HL-60/S4 treated with retinoic acid at 250 ng/mL for 4 days and 3 days (cell line): Measurements from ENCODE around the gene CACNA2D3.

ENCODE experiments used
- in situ Hi-C: fragments of 300-500 bp; cut with MboI; formaldehyde crosslinking; loops from 2 replicates; pipeline ENCODE4 v1.7.0; 2022; ENCODE audit warnings: low sequenced_read_pairs

The CACNA2D3 gene

DNA sequence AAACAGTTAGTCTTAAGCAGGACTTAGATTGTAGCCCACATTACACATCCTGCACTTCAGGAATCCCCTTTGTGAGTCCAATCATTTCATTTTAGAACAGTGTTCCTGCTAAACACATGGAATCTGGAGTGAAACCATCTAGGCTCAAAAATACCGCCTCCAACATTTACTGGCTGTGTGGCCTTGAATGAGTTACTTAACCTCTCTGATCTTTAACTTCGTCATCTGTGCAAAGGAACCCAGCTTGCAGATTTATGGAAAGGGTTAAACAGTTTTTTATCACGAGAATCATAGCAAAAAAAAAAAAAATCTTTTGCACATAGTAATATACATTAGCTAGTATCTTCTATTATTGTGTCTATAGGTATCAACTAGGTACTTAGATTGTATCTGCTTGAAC is 813.5 kb downstream of the CACNA2D3 start:
- in situ Hi-C loops: no loop called here

DNA sequence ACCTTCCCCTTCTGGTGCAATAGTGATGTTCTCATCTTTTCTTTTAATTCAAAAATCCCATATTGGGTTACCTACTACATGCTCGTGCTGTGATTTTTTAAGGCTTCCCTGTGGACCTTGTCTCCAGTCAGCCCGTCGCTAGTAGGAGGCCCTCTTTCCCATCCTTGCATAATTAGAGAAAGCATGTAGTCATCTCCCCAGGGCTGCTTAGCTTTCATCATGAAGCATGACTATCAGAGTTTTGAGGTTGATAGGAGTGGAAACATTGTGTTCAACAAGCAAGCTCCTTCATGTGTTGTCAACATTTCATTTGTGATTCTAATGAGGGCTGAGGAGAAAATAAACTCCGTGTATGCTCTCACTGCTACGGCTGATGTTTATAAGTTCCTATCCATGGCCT is 814.2 kb downstream of the CACNA2D3 start:
- in situ Hi-C loops: no loop called here

DNA sequence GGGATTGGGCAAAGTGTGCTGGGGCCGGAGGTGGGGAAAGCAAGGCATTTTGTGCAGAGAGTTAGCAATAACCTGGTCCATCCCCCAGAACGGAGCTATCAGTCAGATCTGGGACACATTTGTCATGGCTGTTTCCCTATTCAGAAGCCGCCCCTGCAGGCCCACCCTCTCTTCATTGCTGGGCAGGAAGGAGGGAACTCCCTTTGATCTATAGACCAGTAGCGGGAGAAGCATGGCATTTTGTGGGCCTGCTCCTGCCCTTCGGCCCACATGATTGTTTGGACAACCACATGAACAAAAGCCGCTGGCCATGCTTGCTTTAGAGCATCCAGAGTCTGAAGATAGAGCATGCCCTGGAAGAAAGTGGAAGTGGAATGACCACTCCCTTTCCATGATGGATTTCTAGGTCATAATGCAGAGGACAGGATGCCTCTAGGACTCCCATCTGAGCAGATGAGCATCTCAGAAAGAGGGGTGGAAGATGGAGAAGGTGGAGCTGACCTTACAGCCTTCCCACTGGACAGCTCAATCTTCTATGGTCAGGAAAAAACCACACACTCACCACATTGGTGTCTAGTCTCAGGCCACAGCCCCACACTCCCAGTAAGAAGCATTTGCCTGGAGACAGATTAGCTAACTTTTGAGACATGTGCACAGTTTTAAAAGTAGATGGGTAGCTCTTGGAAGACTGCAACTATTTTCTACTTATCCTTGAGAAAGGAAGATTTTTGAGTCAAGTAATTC is 817.4 kb downstream of the CACNA2D3 start:
- in situ Hi-C loops: no loop called here

DNA sequence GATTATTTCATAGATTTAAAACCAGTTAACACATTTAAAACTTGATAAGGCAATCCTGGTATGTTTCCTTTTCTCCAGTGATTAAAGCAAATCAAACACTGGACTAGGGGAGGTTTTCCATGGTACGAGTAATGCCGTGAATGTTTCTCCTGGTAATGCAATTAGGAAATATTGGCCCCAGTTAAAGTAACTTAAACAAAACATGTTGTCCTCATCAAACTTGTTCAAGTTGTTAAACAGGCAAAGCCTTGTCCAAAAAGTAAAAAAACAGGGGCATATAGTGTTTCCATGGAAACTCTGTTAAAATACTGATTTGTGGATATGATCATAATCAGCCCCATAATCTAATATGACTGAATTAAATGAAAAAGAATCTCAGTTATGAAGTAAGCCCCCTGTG is 818.6 kb downstream of the CACNA2D3 start:
- in situ Hi-C loops: no loop called here

DNA sequence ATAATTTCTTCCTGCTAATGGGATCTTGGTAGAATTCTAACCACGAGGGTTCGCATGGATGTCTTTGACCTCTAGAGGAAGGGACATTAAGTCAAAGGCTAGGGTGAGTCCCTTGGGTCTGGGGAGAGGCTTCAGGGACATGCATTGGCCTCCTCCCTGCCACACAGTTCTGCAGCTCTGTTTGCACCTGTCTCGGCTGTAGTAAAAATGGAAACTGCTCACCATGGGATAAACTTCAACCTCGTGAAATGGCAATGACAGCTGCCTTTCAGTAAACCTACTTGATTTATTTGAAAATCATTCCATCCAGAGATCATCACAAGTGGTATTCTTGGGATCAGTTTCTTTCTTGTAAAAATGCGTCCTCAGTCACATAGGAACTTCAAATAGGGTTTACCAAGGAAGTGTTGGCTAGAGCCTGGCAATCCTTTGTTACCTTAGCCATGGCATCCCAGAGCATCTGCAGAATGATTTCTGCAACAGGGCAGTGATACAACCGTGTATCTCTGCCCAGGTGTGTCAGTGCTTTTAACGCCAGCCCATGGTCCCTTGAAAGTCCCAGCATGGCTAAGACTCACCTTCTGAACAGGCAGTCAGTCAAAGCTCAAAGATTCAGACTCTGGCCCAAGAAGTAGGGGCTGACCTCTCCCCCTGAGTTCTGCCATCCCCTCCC is 819.5 kb downstream of the CACNA2D3 start:
- in situ Hi-C loops: no loop called here

DNA sequence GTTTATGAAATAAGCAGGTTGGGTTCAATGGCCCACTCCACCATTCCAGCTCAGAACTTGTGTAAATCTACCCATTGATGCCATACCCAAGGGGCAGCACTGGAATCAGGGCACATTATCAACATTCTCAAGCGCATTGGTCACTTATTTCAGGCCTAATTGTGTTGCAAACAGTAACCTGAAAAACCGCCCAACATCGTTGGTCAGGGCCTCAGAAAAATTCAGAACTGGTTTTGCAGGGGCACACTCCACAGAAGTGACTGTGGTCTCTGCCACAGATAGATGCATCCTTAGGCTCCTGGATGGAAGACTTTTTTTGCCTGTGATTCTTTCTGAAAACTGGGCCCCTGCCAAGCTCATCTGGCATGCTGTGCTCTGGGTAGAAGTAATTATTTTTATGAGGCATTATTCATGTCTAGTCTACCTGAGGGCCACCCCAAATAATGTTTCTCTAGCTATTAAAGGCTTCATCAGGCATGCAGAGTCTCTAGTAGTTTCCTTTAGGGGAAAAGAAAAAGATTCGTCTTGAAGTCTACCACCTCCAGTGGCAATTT is 827.2 kb downstream of the CACNA2D3 start:
- in situ Hi-C loops: no loop called here

DNA sequence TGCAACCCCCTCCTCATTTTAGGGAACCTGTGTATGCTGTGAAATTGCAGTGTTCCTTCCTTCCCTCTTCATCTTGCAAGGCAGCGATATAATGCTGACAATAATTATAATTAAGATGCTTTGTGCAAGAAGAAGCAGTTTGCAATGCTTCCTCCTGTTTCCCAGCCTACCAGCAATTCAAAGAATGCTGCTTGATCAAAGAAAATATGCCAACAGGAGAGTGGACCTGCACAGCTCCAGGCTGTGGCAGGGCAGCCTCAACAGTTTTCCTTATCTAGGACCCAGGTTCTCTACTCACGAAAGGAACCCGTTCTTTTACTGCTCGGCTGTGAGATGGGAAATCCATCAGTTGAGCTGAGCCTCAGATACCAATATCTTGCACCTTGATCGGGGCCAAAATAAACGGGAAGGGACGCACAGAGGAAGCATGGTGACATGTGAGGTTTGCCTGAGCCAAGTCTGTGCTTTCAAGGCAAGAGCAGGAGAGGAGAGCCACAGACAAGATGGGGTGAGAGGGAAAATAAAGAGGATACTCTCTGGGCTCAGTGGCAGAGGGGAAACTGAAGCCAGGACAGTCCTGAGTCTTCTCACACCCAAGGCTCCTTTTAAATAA is 828.1 kb downstream of the CACNA2D3 start:
- in situ Hi-C loops: no loop called here

DNA sequence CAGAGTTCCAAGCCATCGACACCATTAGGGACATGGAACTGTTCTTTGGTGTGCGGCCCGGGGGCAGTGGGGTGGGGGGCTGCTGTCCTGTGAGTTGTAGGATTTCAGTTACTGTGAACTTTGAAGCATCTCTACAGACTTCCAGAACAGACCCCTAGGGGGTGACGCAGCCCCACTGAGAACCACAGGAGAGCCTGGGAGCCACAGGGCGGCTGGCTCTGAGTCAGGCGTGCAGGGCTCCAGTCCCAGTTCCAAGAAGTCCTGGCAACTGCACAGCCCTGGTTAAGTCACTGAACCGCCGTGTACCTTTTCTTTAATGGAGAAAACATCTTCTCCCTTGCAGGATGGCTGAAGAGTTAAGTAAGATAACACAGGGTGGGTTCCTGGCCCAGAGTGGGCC is 829.1 kb downstream of the CACNA2D3 start:
- in situ Hi-C loops: no loop called here

DNA sequence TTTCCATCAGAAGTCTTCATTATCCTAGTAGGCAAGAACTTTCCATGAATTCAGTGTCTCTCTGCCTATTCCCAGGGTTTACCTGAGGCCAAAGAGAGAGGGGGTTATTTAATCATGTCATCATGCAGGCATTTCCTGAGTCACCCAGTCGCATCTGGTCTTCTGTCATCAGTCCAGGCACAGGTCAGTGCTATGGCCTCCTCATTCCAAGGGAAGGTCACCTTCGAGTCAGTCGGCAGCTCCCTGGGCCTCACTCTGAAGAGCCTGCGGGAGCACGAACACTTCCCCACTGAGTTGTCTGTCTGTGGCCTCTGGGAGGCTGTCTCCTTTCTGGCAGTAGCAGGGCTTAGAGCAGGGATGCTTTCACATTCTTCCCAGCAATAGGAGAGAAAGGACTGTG is 831.7 kb downstream of the CACNA2D3 start:
- in situ Hi-C loops: no loop called here

DNA sequence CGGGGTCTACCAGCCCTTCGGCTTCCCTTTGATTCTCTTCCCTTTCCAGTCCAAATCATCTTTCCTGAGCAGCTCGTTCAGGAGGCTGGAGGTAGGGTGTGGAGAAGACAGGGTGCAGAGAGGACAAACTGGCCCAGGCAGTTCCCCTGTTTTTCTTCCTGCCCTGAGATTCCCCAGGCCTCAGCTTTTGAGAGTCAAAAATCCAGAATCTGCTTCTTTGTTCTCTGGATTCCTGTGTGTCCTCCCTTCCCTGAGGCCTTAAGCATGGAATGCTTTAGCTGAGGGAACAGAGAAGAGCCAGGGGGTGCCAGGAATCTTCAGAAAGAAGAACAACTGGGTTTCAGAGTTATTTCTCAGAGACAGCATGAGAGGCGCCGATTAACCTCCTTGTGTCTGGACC is 832.2 kb downstream of the CACNA2D3 start:
- in situ Hi-C loops: no loop called here

DNA sequence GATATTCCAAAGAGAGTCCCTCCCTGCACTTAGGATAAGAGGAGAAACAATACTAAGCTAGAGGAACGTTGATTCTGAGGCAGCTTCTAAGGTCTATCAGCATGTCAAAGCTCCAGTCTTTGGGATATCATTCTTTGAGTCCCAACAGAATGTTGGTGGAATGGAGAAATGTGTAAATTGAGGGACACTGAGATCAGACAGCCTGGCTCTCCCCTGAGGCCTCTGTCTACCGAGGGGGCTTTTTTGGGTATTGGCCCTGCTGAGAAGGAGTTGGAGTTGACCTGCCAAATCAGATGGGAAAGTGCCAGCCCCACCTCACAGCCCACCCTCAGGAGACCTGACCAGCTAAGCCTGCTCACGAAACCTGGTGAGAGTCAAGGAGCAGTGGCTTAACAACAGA is 833.1 kb downstream of the CACNA2D3 start:
- in situ Hi-C loops: no loop called here

DNA sequence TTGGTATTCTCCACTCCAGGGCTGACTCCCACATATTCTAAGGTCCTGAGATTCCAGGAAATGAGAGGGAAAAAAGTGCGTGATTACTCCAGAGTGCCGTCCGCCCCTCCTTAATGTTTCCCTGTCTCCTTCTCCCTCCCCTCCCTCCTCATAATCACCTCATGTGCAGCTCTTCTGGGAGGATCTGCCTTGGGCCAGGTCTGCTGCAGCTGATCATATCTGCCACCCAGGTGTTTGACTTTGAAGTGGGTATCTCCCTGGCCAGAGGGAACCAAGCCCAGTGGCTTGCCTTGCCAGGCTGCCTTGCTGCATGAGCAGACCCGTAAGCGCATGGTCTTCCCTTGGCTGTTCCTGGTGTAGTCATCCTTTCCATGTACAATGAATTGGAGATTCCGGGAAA is 833.6 kb downstream of the CACNA2D3 start:
- in situ Hi-C loops: no loop called here

DNA sequence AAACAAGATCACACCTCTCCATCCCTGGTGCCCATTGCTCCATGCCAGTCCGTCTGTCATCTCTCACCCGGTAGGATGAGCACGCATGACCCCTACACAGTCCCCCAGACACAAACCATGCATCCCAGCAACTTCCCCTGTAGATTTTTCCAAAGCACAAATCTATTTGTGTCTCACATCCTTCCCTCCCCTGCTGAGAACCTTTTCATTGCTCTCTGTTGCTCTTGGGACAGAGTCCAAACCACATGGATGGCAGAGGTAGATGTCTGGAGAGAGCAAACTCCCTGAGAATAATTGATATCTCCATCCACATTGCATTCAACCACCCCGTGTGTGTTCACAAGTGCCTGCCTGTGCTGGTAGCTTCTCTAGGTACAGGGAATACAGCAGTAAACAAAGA is 835.4 kb downstream of the CACNA2D3 start:
- in situ Hi-C loops: no loop called here

DNA sequence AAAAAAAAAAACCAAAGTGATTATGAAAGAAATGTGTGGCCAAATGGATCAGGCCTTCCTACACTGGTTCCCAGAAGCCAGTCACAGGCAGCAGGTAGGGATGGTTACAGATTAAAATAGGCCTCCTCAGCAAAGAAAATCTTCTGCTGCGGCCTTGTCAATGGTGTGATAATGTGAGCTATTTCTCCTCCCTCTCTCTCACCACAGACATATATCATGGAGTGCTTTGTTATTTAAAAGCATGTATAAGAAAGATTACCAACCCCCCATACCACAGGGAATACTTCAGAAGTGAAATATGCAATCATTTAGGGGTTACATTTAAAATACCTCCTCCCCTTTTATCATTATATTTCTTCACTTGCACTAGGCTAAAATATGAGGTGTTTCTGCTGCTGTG is 837.7 kb downstream of the CACNA2D3 start:
- in situ Hi-C loops: no loop called here

DNA sequence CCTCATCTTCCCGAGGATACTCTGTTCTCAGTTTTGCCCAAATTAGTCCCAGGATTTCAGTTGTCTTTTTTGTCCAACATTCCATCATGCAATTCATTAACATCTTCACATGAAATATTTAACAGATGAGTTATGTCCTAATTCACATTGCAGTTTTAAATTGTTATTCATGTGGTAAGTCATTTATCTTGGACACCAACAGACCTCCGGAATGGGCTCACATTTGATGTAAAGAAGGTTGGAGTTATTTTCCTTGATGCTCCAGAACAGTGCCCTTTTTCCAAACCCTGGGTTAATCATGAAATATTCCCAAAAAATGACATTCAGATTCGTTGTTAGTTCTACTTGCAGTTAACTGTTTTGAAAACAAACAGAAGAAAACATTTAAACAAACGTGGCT is 838.3 kb downstream of the CACNA2D3 start:
- in situ Hi-C loops: no loop called here

DNA sequence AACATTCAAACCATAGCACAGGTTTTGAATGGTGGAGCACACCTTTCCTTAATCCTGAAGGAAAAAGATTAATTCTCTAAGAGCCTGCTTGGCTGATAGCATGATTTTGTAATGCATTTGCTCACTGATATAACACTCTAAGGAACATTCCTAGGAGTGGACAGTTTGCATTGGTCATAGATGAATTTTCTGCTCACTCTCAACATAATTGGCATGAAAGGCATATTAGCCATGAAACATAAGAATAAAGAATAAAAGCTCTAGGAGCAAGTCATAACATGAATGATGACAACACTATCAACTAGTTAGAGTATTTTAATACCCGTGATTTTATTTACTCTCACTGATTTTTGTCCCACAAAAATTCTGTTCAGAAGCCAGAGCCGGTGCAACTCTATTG is 839.8 kb downstream of the CACNA2D3 start:
- in situ Hi-C loops: no loop called here

DNA sequence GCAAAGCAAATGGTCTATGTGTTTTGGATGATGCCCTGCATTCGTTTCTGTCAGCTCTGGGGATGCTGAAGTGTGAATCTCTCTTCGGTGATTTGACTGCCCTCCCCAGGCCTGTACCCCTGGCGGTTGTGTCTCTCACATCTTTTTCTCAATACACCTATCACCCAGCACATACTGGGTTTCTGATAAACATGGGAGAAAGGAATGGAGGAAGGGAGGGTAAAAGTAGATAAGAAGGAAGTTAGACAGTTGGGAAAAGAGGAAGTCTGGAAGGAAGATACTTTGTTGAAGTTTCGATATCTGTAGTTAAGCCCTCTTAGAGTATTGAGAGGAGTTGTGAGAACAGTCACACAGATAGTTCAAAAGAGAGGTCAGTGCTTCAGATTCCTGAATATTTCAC is 841.3 kb downstream of the CACNA2D3 start:
- in situ Hi-C loops: no loop called here

DNA sequence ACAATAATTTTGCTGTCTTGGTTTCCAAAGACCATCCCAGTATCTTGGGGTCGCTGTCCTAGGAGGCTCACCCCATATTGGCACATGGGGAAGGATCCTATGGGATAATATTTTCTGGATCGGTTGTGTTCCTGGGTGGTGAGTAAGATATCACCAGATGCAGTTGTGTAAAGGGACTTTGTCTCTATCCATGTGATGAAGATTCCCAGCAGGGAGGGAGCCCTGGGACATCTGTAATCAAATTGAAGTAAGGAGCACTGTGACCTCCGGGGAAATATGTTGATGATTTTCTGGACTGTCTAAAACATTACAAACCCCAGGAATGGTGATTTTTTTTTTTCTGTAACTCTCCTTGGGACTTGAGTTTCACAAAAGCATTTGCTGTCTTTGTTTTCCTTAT is 841.7 kb downstream of the CACNA2D3 start:
- in situ Hi-C loops: no loop called here

DNA sequence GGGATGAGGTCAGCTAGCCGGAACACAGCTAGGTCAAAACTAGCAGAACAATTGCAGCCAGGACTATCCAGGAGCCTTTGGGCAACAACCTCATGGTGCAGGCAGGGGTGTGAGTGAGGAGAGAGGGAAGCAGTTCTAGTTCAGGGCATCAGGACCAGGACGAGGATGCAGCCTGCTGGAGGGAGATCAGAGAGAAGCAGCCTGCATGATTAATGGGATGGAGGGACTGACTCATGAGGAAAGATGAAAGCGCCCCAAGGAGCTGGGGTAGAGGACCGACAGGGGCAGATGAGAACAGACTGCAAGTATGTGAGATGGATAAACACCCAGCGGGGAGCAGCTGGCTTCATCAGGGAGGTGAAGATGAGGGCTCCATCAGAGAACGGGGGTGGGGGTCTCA is 843.4 kb downstream of the CACNA2D3 start:
- in situ Hi-C loops: no loop called here

DNA sequence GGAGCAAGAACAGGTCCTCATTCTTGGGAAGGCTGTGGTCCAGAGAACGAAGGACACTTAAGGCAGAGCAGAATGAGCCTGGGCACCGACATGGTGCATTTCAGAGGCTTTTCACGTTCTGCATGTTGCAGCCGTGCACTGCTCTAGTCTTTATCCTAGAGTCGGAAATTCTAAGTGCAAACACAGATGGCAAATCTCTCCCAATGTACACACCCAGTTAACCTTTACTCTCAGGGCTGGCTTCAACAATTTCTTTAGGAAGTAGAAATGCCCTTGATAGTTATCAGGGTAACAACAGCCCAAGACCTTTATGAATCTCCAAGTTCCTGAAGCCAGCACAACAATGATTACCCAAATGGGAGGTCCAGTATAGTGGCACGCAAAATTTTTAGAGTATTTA is 844.6 kb downstream of the CACNA2D3 start:
- in situ Hi-C loops: no loop called here

DNA sequence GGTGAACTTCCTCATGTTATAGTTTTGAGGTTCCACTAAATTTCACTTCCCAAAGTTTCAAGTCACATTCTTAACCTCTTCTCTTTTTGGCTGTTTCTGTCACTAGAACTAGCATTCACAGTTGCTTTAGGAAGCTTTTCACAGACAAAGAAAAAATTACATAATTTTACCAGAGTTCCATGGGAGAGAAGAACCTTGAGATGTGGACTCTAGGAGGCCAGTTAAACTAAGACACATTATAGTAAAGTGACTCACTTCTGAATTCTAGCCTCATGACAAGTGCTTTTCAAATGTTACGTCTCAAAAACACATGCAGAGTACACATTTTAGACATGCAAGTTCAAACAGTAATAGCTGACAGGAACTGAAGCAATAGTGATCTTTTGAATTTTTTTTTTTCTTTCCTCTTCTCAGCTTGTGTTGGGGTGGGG is 845.4 kb downstream of the CACNA2D3 start:
- in situ Hi-C loops: no loop called here

DNA sequence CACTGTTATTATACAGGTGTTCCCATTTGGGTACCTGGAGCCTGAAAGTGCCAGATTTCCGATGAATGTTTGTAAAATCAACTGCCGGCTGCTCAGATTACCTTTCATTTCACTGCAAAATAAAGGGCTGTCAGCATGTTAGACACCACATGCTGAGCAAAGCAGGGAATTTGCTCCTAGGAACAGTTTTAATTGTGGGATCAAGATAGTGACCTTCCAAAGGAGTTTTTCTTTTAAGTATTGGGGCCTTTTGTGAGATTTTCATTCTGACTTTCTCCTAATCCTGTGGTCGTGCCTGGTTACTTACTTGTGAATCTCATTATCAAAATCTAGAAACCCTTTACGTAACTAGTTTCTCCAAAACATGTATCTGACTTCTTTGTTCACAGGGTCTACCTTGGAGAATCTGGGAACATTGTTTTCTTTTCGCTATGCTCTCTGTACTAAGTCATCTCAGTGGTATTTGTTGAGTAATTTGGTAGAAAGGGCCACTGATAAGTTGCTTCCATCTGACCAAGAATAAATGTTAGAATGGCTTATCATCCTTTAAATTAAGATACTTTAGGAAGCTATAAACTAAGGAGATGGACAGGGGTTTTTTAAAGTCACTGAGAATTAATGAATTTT is 846.3 kb downstream of the CACNA2D3 start:
- in situ Hi-C loops: no loop called here
